Measurements from ENCODE around the gene GLIS1.

Gene GLIS1

DNA sequence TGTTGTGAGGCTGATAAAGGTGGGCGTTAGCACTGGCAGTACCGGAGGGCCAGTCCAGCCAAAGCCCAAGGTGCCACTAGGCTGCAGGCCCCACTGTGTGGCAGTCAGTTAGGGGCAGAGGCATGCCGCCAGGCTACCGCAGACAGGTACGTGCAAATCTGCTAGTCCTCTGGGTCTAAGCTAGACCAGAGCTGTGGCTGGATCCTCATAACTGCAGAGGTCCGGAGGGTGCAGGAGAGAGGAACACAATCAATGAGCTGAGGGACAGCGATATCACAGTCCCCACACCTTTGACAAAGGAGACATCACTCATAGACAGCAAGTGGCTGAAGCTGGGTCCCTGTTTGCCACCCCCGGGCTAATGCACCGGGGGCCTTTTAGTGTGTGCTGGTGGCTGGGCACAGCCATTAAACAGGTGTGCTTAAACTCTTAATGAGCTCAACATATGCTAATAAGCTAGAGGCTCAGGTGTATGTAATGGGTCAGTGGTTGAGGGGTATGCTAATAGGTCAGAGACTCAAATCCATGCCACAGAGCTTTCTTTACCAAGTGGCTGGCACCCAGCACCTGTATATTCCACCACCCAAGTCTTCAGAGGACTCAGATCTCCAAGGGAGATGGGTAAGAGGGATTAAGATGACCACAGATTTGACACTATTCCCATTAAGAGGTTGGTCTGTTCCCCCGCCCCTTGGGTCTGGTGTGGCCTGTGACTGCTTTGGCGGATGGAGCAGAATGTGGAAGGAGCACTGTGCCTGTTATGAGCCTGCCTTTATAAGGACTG, 82.0 kb downstream of the GLIS1 start:
- Histone ChIP-seq H4K20me1 (ENCODE audit: insufficient read depth, low read length) (no peaks in the 10 kb centered on the region; the same call in 1 of the 2 replicates), H3K9ac (ENCODE audit: low read depth, low read length) (no peak overlapping the region), H3K27ac (ENCODE audit: low read length) (no peak overlapping the region), H3K9me3 (ENCODE audit: insufficient read depth, low read length, severe bottlenecking) (no peaks in the 10 kb centered on the region), H3K4me2 (ENCODE audit: insufficient read depth, low read length) (no peak overlapping the region), H2AFZ (ENCODE audit: low read depth, low read length) (no peak overlapping the region), H3K36me3 (ENCODE audit: insufficient read depth, low read length) (no peaks in the 10 kb centered on the region), H3K4me3 (ENCODE audit: low read depth in 1 of 2, low read length in 2 of 2) (no peak overlapping the region), H3K4me1 (ENCODE audit: insufficient read depth, low read length) (no peaks in the 10 kb centered on the region), H3K27me3 (ENCODE audit: insufficient read depth, low read length, poor library complexity) (peaks cover 26% of the 10 kb centered on the region), H3K79me2 (ENCODE audit: insufficient read depth, low read length) (no peaks in the 10 kb centered on the region)
- no peak for DNase-seq
- no peak for TF ChIP-seq EZH2 (IDR thresholded peaks at IDR 0.05; ENCODE audit: borderline replicate concordance, low read depth, low read length, severe bottlenecking)
- TF ChIP-seq, protein P1, sequence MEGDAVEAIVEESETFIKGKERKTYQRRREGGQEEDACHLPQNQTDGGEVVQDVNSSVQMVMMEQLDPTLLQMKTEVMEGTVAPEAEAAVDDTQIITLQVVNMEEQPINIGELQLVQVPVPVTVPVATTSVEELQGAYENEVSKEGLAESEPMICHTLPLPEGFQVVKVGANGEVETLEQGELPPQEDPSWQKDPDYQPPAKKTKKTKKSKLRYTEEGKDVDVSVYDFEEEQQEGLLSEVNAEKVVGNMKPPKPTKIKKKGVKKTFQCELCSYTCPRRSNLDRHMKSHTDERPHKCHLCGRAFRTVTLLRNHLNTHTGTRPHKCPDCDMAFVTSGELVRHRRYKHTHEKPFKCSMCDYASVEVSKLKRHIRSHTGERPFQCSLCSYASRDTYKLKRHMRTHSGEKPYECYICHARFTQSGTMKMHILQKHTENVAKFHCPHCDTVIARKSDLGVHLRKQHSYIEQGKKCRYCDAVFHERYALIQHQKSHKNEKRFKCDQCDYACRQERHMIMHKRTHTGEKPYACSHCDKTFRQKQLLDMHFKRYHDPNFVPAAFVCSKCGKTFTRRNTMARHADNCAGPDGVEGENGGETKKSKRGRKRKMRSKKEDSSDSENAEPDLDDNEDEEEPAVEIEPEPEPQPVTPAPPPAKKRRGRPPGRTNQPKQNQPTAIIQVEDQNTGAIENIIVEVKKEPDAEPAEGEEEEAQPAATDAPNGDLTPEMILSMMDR (IDR thresholded peaks at IDR 0.05; ENCODE audit: borderline replicate concordance, extremely low read depth, low read length, poor library complexity, severe bottlenecking), result no peak
- ATAC-seq (ENCODE audit: insufficient read depth, low read depth), result no peak

DNA sequence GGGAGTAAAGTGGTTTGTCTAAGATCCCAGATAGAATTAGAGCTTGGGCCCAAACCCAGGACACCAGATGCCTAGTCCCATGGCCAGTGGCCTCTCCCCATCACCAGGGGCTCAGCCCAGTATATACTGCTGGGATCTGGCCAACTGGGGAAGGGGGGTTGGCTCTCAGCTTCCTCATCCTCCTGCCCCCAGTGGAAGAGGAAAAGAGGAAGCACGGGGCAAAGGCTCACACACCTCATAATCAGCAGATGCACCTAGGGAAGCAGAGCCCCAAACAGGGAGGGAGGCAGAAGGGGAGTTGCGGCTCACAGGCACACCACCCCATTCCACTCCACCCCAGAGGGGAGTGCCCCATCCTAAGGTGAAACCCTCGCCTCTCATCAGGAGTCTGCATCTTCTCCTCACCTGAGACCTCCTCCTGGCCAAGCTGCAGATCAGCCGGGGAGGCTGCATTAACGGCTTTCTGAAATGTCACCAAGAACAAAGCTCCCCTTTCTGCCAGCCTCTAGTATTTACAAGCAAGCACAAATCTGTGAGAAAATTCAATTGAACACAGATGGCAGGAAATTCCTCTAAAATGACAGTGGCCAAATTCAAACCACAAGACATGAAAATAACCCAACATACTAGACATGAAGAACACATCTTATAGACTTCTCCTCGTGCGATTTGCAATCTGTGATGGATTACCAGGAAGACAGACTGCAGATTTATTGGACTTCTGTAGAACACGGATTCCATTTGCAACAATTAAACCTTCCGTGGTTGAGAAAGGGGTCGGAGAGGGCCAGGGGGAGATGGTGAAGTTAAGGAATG, 82.8 kb downstream of the GLIS1 start:
- no peaks in the 10 kb centered on the region; the same call in 1 of the 2 replicates for H4K20me1 ChIP-seq (ENCODE audit: insufficient read depth, low read length)
- no peaks in the 10 kb centered on the region for H3K9me3 ChIP-seq (ENCODE audit: insufficient read depth, low read length, severe bottlenecking)
- ATAC-seq (ENCODE audit: insufficient read depth, low read depth) (no peak), DNase-seq (no peak)
- no peaks in the 10 kb centered on the region for H3K79me2 ChIP-seq (ENCODE audit: insufficient read depth, low read length)
- H3K4me1 ChIP-seq (ENCODE audit: insufficient read depth, low read length), result no peaks in the 10 kb centered on the region
- H3K27me3 ChIP-seq (ENCODE audit: insufficient read depth, low read length, poor library complexity), result peaks cover 26% of the 10 kb centered on the region
- H3K4me2 ChIP-seq (ENCODE audit: insufficient read depth, low read length), result no peak overlapping the region
- H3K36me3 ChIP-seq (ENCODE audit: insufficient read depth, low read length), result no peaks in the 10 kb centered on the region
- no peak for TF ChIP-seq EZH2 (IDR thresholded peaks at IDR 0.05; ENCODE audit: borderline replicate concordance, low read depth, low read length, severe bottlenecking)
- TF ChIP-seq, protein P1 (IDR thresholded peaks at IDR 0.05; ENCODE audit: borderline replicate concordance, extremely low read depth, low read length, poor library complexity, severe bottlenecking), result no peak
- no peak overlapping the region for H3K9ac ChIP-seq (ENCODE audit: low read depth, low read length)
- H2AFZ ChIP-seq (ENCODE audit: low read depth, low read length), result no peak overlapping the region
- no peak overlapping the region for H3K27ac ChIP-seq (ENCODE audit: low read length)
- H3K4me3 ChIP-seq (ENCODE audit: low read depth in 1 of 2, low read length in 2 of 2), result no peak overlapping the region

DNA sequence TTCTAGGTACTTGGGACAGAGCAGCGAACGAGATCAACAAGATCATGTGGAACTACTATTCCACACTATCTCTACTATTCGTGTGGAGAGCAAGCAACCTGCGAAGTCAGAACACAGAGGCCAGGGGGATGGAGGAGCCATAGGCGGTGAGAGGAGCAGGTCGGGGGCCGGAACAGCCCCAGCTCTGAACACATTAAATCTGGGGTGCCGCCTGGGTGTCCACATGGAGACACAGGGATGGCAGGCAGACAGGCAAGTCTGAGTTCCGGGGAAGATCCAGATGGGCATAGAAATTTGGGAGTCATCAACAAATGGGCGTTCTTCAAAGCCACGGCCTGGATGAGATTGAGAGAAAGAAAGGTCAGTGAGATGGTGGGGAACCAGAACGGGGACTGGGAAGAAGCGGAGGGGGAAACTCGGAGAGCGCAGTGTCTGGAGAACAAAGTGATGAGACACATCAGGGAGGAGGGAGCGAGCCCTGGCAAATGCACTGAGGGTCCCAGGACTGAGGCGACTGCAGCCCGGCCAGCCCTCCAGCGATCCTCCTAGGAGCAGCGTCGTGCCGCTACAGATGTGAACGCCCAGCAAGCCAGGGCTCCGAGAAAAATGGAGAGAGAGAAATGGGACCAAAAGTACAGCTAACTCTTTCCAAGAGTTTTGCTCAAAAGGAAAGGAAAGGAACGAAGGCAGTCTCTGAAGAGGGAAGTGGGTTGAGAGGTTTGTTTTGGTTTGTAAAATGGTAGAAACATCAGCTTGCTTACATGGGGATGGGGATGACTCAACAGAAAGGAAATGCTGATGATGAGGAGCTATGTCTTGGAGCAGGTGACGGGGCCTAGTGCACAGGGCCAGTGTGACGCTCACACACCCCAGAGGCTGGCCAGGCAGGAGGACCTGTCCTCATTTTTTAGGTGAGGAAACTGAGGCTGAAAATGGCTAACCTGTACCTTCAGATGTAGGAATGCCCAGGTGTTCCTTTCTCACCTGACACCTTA, 84.5 kb downstream of the GLIS1 start:
- TF ChIP-seq, protein P1 (IDR thresholded peaks at IDR 0.05; ENCODE audit: borderline replicate concordance, extremely low read depth, low read length, poor library complexity, severe bottlenecking), result no peak
- TF ChIP-seq EZH2 (IDR thresholded peaks at IDR 0.05; ENCODE audit: borderline replicate concordance, low read depth, low read length, severe bottlenecking), result no peak
- Histone ChIP-seq H3K4me2 (ENCODE audit: insufficient read depth, low read length) (no peak overlapping the region), H3K9ac (ENCODE audit: low read depth, low read length) (no peak overlapping the region), H3K79me2 (ENCODE audit: insufficient read depth, low read length) (no peaks in the 10 kb centered on the region), H3K4me3 (ENCODE audit: low read depth in 1 of 2, low read length in 2 of 2) (no peak overlapping the region), H2AFZ (ENCODE audit: low read depth, low read length) (no peak overlapping the region), H3K36me3 (ENCODE audit: insufficient read depth, low read length) (no peaks in the 10 kb centered on the region), H3K9me3 (ENCODE audit: insufficient read depth, low read length, severe bottlenecking) (no peaks in the 10 kb centered on the region), H4K20me1 (ENCODE audit: insufficient read depth, low read length) (no peaks in the 10 kb centered on the region; the same call in 1 of the 2 replicates), H3K27me3 (ENCODE audit: insufficient read depth, low read length, poor library complexity) (peaks cover 26% of the 10 kb centered on the region), H3K4me1 (ENCODE audit: insufficient read depth, low read length) (no peaks in the 10 kb centered on the region), H3K27ac (ENCODE audit: low read length) (no peak overlapping the region)
- ATAC-seq (ENCODE audit: insufficient read depth, low read depth), result no peak
- no peak for DNase-seq

Data from DND-41 (cell line).